Measurements from ENCODE around the gene LIPH.

- TF ChIP-seq CTCF (conservative IDR thresholded peaks at IDR 0.05; ENCODE audit: low read length) (no peak), EZH2phosphoT487 (IDR thresholded peaks at IDR 0.05; ENCODE audit: borderline replicate concordance) (no peak)
Observed at GRCh38 chr3:185537369-185537970, 14.9 kb downstream of the LIPH start.
